Astrocyte of the spinal cord (primary cell): ENCODE data around the gene MICALL1.
A peak's percentile ranks its signal among the peaks of the same experiment; 100 is the strongest.

Experiments used
- DNase-seq: peaks from one replicate; pipeline ENCODE4 v3.0.0; 2011; ENCODE audit warnings: low read depth, low spot score
- H3K4me3 ChIP-seq: 2 replicates; pipeline ENCODE4 v1.5.1; 2011; ENCODE audit warnings: low read depth, mild to moderate bottlenecking, low read length, moderate library complexity
- CTCF ChIP-seq: IDR thresholded peaks from 2 replicates; pipeline ENCODE4 v1.5.1; 2012; ENCODE audit warnings: low read depth, mild to moderate bottlenecking, low read length, inconsistent platforms
- in situ Hi-C: cut with HindIII; loops from 2 replicates; pipeline ENCODE4 v1.10.0; 2017; ENCODE audit warnings: low sequenced_read_pairs

MICALL1 gene

DNA sequence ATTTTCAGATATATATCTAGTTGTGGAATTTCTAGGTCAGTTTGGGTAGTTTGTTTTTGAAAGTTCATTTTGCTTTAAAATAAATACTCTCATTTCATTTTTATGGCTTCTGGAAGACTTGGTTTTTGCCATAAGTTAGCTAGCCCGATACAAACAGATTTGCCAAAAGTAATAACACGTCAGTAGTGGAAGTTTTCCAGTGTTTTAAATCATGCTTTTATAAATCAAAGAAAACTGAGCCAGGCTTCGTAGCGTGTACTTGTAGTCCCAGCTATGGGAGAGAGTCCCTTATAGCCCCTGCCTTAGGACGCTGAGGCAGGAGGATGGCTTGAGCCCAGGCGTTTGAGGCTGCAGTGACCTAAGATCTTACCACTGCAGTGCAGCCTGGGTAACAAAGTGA lies 21.7 kb upstream of the MICALL1 start:
- H3K4me3 ChIP-seq, result no peak overlapping the region
- TF ChIP-seq CTCF, result no peak
- DNase-seq, result no peak
- in situ Hi-C loops, result no loop called here

GRCh38 chr22:37887584-37888378 lies 18.3 kb upstream of the MICALL1 start:
- in situ Hi-C loops, result no loop called here
- H3K4me3 ChIP-seq, result no peak overlapping the region
- TF ChIP-seq CTCF, result peak; percentile 75
- peak; percentile 84 for DNase-seq

DNA sequence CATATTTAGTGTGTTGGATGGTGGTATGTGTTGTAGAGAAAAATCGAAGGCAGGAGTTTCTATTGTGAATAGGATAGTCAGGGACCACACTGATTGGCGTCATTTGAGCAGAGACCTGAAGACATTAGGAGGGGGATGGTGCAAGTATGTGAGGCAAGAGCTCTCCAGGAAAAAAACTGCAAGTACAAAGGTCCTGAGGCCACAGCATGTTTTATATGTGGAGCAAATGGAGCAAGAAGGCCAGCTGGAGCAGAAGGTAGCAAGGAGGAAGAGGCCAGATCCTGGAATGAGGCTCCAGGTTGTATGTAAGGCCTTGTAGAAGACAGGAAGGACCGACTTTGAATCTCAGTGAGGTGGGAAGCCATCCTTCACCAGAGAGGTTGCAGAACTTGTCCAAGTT lies 14.2 kb upstream of the MICALL1 start:
- in situ Hi-C loops, result no loop called here
- TF ChIP-seq CTCF, result no peak
- DNase-seq, result no peak
- H3K4me3 ChIP-seq, result no peak overlapping the region

DNA sequence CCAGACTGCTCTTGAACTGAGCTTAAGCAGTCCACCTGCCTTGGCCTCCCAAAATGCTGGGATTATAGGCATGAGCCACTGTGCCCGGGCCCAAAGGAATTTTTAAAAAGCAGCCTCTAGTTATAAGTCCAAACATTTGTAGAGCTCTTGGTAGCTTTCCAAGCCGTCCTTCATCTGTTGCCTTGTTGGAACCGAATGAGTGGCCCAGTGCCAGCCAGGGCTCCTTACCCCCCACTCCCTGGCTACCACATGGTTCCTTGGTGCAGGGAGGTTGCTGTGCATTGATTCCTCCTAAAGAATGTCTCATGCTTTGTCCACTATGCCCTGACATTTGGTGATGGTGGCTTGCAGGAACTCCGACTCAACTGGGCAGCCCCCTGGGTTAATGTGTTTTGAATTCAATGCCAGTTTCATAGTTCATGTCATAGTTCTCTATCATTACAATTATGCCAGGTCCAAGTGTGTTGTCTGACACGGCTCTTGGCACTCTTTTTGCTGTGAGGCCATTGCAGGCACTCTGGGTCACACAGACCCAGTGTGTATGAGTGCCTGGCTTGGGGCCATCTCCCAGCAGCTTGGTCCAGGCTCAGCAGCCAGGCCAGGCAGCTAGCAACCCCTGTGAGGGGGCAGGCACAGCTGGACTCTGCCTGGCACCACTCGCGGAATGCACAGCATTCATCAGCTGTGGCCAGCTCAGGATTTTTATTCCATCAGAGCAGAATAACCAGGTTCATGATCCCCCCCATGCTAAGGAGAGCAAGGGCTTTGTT lies 13.3 kb upstream of the MICALL1 start:
- H3K4me3 ChIP-seq, result no peak overlapping the region
- no peak for TF ChIP-seq CTCF
- in situ Hi-C loops, result no loop called here
- DNase-seq, result no peak

DNA sequence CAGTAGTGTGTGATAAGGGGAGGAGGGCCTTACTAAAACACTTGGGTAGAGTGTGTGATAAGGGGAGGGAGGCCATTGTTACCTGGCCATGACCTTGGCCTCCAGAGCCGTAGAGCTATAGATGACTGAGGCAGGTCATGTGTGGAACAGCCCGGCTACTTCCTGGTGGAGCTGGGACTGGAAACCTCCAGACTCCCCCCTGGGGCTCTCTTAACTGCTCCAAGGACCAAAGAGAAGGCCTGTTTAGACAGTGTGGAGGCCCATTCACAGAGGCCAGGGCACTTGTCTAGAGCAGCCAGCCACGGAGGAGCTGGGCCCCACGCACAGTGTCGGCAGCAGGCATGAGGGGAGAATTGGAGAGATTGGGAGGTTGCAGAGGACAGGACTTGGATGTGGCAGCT lies 12.5 kb upstream of the MICALL1 start:
- TF ChIP-seq CTCF, result no peak
- no peak for DNase-seq
- H3K4me3 ChIP-seq, result no peak overlapping the region
- in situ Hi-C loops, result no loop called here

GRCh38 chr22:37894939-37895670 lies 11.0 kb upstream of the MICALL1 start:
- no peak for DNase-seq
- no peak for TF ChIP-seq CTCF
- no peak overlapping the region for H3K4me3 ChIP-seq
- in situ Hi-C loops, result no loop called here
